Smooth muscle cell (in vitro differentiated cells): ENCODE measurements around the gene CCDC127. TPM values are rescaled to one million over a fixed set of nuclear protein-coding genes. Genes with fewer than 3 reads are reported as not detected.

Source experiments
- DNase-seq: peaks from one replicate; lab custom pipeline; 2025; ENCODE audit not compliant: unreplicated experiment; lab: John Stamatoyannopoulos, UW
- H2AFZ ChIP-seq: fragments of 200-600 bp; sonication (generic); 2 replicates; pipeline ENCODE4 v1.6.0; 2016; ENCODE audit warnings: antibody characterized with exemption, low read depth, mild to moderate bottlenecking
- H3F3A ChIP-seq: fragments of 200-600 bp; sonication (generic); 2 replicates; pipeline ENCODE4 v1.6.0; 2017; ENCODE audit warnings: antibody characterized with exemption, low read depth
- H3K27ac ChIP-seq: fragments of 200-600 bp; sonication (generic); 2 replicates; pipeline ENCODE4 v1.5.1; 2016; ENCODE audit warnings: low read depth, mild to moderate bottlenecking
- H3K27me3 ChIP-seq: fragments of 200-600 bp; sonication (generic); 2 replicates; pipeline ENCODE4 v1.6.1; 2016; ENCODE audit warnings: low read depth, mild to moderate bottlenecking
- H3K36me3 ChIP-seq: fragments of 200-600 bp; sonication (generic); 2 replicates; pipeline ENCODE4 v1.5.1; 2016; ENCODE audit warnings: low read depth
- H3K4me1 ChIP-seq: fragments of 200-600 bp; sonication (generic); 2 replicates; pipeline ENCODE4 v1.5.1; 2016; ENCODE audit warnings: low read depth
- H3K4me2 ChIP-seq: fragments of 200-600 bp; sonication (generic); 2 replicates; pipeline ENCODE4 v1.6.0; 2016; ENCODE audit warnings: mild to moderate bottlenecking
- H3K4me3 ChIP-seq: fragments of 200-600 bp; sonication (generic); 2 replicates; pipeline ENCODE4 v1.5.1; 2016; ENCODE audit warnings: mild to moderate bottlenecking
- H3K79me2 ChIP-seq: fragments of 200-600 bp; sonication (generic); 2 replicates; pipeline ENCODE4 v1.6.0; 2016; ENCODE audit warnings: low read depth, mild to moderate bottlenecking
- H3K9ac ChIP-seq: fragments of 200-600 bp; sonication (generic); 2 replicates; pipeline ENCODE4 v1.6.0; 2016; ENCODE audit warnings: low read depth
- H3K9me3 ChIP-seq: fragments of 200-600 bp; sonication (generic); replicated peaks from 2 replicates; pipeline ENCODE4 v1.5.1; 2016; ENCODE audit warnings: low read depth
- H4K20me1 ChIP-seq: fragments of 200-600 bp; sonication (generic); 2 replicates; pipeline ENCODE4 v1.6.0; 2016; ENCODE audit warnings: low read depth
- CTCF ChIP-seq: fragments of 200-600 bp; sonication (generic); IDR thresholded peaks from 2 replicates; pipeline ENCODE4 v1.5.1; 2017; ENCODE audit warnings: borderline replicate concordance, mild to moderate bottlenecking, antibody characterized with exemption; ENCODE audit not compliant: insufficient read depth, poor library complexity, severe bottlenecking
- WGBS: methylation state at CpG from one replicate; pipeline ENCODE4 v1.1.7; 2016; ENCODE audit warnings: low lambda C conversion rate; 5-methylcytosine and 5-hydroxymethylcytosine counted together
- polyA plus RNA-seq: library from polyadenylated mRNA; unstranded; fragments of >200 nt; fragmentation: Nextera tagmentation; extraction: Ambion mirVana; gene quantifications from 2 replicates; pipeline ENCODE4 v1.2.1, GENCODE V29; 2016
- total RNA-seq: library from RNA; depleted of rRNA; stranded (reverse); fragments of >200 nt; gene quantifications from 2 replicates; pipeline ENCODE4 v1.2.3, GENCODE V29; 2014

The CCDC127 gene
- total and polyA plus RNA-seq, 2 experiments from 2014 or later, result 2.8 to 8.6 TPM

- no peaks in the 10 kb centered on the region for H3K9me3 ChIP-seq
- H3K9ac ChIP-seq, result no peak overlapping the region
- H3K79me2 ChIP-seq, result no peaks in the 10 kb centered on the region
- H3K27ac ChIP-seq, result peak overlapping the region; percentile 92
- TF ChIP-seq CTCF, result no peak
- no peak overlapping the region for H3K4me2 ChIP-seq
- no peak overlapping the region for H3K4me3 ChIP-seq
- 90% methylated on average over 32 of the region's 32 CpGs for WGBS
- H3K36me3 ChIP-seq, result no peaks in the 10 kb centered on the region
- DNase-seq, result no peak
- no peak overlapping the region for H2AFZ ChIP-seq
- H4K20me1 ChIP-seq, result no peaks in the 10 kb centered on the region
- no peaks in the 10 kb centered on the region for H3K4me1 ChIP-seq
- H3F3A ChIP-seq, result no peaks in the 10 kb centered on the region
- no peaks in the 10 kb centered on the region for H3K27me3 ChIP-seq
Observed at GRCh38 chr5:169071-169727, 48.8 kb downstream of the CCDC127 start.

DNA sequence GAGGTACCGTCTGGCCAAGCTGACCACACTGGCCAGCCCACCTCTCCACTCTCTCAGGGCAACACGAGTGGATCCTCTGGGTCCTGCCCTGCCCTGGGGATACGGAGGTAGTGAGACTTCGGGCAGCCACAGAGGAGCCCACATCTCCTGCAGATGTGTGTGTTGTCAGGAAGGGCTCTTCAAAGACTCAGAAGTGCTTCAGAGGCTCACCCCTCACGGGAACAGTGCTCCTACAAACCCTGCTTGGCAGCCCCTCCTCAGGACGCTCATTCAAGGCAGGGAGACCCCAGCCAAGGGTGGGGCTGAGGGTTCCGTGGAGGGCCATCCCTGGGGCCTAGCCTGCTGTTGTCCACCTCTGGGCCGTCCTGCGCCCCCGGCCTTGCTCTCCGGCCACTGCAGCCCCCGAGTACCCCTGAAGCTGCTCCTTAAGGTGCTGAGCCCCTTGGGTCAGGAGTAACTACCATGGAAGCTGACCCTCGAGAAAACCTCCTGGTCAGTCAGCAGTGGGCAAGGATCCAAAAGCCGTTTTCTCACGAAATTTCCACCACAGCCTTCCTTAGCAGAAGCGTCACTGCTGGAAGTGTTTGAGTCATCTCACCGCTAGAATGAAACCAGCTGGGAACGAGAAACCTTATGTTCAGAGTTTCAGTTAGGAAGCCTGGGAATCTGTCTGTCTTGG lies 49.8 kb downstream of the CCDC127 start:
- no peak for TF ChIP-seq CTCF
- Histone ChIP-seq H3K4me1 (no peaks in the 10 kb centered on the region), H2AFZ (no peak overlapping the region), H3K9me3 (no peaks in the 10 kb centered on the region), H3K79me2 (no peaks in the 10 kb centered on the region), H4K20me1 (no peaks in the 10 kb centered on the region), H3K4me2 (peak overlapping the region; percentile 50), H3K4me3 (no peak overlapping the region), H3K36me3 (no peaks in the 10 kb centered on the region), H3K9ac (peak overlapping the region; percentile 77), H3K27ac (peak overlapping the region; percentile 92), H3K27me3 (no peaks in the 10 kb centered on the region), H3F3A (no peaks in the 10 kb centered on the region)
- 81% methylated on average over 18 of the region's 18 CpGs for WGBS
- DNase-seq, result no peak

GRCh38 chr5:167511-167910 lies 50.4 kb downstream of the CCDC127 start:
- peak overlapping the region; percentile 92 for H3K27ac ChIP-seq
- WGBS, result 83% methylated on average over 7 of the region's 7 CpGs

More at GRCh38 chr5:167511-167910, 50.4 kb downstream of the CCDC127 start:
- H2AFZ ChIP-seq, result no peak overlapping the region
- no peaks in the 10 kb centered on the region for H3K9me3 ChIP-seq
- no peaks in the 10 kb centered on the region for H3F3A ChIP-seq
- no peaks in the 10 kb centered on the region for H3K4me1 ChIP-seq
- no peak for TF ChIP-seq CTCF
- H3K4me2 ChIP-seq, result no peak overlapping the region
- no peaks in the 10 kb centered on the region for H3K27me3 ChIP-seq
- H3K79me2 ChIP-seq, result no peaks in the 10 kb centered on the region
- no peak overlapping the region for H3K4me3 ChIP-seq
- H3K9ac ChIP-seq, result peak overlapping the region; percentile 77
- H4K20me1 ChIP-seq, result no peaks in the 10 kb centered on the region
- H3K36me3 ChIP-seq, result no peaks in the 10 kb centered on the region
- DNase-seq, result no peak
